SK-N-SH (cell line): Measurements from ENCODE around the gene PLA2G5.

Experiments used
- EZH2phosphoT487 ChIP-seq: fragments of 200-600 bp; sonication (generic); IDR thresholded peaks from 2 replicates; pipeline ENCODE4 v1.6.1; 2017; ENCODE audit warnings: low read depth, mixed run types, mild to moderate bottlenecking, antibody characterized with exemption, moderate library complexity, borderline replicate concordance
- GABPA ChIP-seq: IDR thresholded peaks from 2 replicates; pipeline ENCODE4 v1.4.0; 2012; ENCODE audit warnings: low read depth, mild to moderate bottlenecking
- GATA2 ChIP-seq: sonication (generic); formaldehyde crosslinking; IDR thresholded peaks from 2 replicates; pipeline ENCODE4 v1.5.0; 2020; ENCODE audit warnings: mild to moderate bottlenecking, missing genetic modification reagents
- NFIC ChIP-seq: IDR thresholded peaks from 2 replicates; pipeline ENCODE4 v1.4.0; 2012; ENCODE audit warnings: borderline replicate concordance
- POLR2AphosphoS5 ChIP-seq: IDR thresholded peaks from 2 replicates; pipeline ENCODE4 v1.6.1; 2012; ENCODE audit warnings: low read depth, low read length
- RFX5 ChIP-seq: IDR thresholded peaks from 2 replicates; pipeline ENCODE4 v1.6.1; 2012; ENCODE audit warnings: mild to moderate bottlenecking, improper control_type of control experiment, low read length
- SIN3A ChIP-seq: IDR thresholded peaks from 2 replicates; pipeline ENCODE4 v1.6.1; 2012; ENCODE audit warnings: low read depth, mild to moderate bottlenecking, low read length, moderate library complexity, borderline replicate concordance
- TAF1 ChIP-seq: IDR thresholded peaks from 2 replicates; pipeline ENCODE4 v1.6.1; 2012; ENCODE audit warnings: low read depth, mild to moderate bottlenecking, low read length, moderate library complexity, borderline replicate concordance
- TF ChIP-seq, protein P1 (sequence below): fragments of 200-600 bp; sonication (generic); IDR thresholded peaks from 2 replicates; pipeline ENCODE4 v1.6.1; 2017; ENCODE audit warnings: antibody characterized with exemption, mild to moderate bottlenecking, moderate library complexity
- TF ChIP-seq, protein P2 (sequence below): IDR thresholded peaks from 2 replicates; pipeline ENCODE4; 2012

DNA sequence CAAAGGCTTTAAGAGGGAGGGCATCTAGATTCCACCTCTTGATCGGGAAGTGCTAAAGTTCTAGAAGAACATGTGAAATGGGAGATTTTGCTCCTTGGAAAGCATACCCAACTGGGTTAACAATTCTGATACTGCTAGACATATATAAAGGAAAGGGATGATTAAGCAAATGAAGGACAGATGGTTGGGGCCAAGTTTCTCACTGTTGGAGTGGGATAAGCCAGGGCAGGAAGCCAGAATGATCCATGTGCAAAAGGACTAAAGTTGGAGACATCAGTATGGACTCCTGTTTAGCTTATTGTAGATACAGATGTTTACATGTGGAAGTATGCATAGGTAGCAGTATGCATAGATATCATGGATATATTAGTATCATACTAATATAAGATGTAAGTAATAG lies 16.8 kb downstream of the PLA2G5 start:
- no peak for TF ChIP-seq NFIC
- TF ChIP-seq TAF1 = no peak
- TF ChIP-seq, protein P1, sequence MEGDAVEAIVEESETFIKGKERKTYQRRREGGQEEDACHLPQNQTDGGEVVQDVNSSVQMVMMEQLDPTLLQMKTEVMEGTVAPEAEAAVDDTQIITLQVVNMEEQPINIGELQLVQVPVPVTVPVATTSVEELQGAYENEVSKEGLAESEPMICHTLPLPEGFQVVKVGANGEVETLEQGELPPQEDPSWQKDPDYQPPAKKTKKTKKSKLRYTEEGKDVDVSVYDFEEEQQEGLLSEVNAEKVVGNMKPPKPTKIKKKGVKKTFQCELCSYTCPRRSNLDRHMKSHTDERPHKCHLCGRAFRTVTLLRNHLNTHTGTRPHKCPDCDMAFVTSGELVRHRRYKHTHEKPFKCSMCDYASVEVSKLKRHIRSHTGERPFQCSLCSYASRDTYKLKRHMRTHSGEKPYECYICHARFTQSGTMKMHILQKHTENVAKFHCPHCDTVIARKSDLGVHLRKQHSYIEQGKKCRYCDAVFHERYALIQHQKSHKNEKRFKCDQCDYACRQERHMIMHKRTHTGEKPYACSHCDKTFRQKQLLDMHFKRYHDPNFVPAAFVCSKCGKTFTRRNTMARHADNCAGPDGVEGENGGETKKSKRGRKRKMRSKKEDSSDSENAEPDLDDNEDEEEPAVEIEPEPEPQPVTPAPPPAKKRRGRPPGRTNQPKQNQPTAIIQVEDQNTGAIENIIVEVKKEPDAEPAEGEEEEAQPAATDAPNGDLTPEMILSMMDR = no peak
- TF ChIP-seq SIN3A = no peak
- TF ChIP-seq, protein P2, sequence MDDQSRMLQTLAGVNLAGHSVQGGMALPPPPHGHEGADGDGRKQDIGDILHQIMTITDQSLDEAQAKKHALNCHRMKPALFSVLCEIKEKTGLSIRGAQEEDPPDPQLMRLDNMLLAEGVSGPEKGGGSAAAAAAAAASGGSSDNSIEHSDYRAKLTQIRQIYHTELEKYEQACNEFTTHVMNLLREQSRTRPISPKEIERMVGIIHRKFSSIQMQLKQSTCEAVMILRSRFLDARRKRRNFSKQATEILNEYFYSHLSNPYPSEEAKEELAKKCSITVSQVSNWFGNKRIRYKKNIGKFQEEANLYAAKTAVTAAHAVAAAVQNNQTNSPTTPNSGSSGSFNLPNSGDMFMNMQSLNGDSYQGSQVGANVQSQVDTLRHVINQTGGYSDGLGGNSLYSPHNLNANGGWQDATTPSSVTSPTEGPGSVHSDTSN = no peak
- TF ChIP-seq GABPA = no peak
- no peak for TF ChIP-seq GATA2
- no peak for TF ChIP-seq EZH2phosphoT487
- TF ChIP-seq POLR2AphosphoS5 = no peak
- TF ChIP-seq RFX5 = no peak
